GM21381 (cell line): Measurements from ENCODE around the gene PTPRD.

Source experiments
- ATAC-seq: cut with Tn5 transposase; IDR thresholded peaks from one replicate; pipeline ENCODE4 v1.9.1; 2021; ENCODE audit warnings: mild to moderate bottlenecking, moderate library complexity; ENCODE audit not compliant: unreplicated experiment

The PTPRD gene

DNA sequence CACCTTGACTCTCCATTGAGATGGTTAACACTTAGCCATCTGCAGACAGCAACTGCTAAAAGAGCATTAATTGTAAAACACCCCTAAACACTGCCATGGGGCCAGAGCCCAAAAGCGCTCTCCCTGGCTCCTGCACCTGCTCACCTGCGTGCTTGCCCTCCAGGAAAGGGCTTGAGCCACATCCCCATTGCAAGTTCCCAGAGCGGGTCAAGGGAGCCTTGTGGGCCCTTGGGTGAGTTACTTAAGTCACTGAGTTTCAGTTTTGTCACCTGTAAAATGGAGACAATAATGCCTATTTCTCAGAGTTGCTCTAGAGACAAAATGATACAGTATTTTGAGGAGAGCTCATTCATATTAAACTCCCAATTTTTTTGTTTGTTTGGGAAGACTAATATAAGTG lies 967.8 kb downstream of the PTPRD start:
- no peak for ATAC-seq

GRCh38 chr9:9631284-9631683 lies 981.5 kb downstream of the PTPRD start:
- ATAC-seq: peak; percentile 41

DNA sequence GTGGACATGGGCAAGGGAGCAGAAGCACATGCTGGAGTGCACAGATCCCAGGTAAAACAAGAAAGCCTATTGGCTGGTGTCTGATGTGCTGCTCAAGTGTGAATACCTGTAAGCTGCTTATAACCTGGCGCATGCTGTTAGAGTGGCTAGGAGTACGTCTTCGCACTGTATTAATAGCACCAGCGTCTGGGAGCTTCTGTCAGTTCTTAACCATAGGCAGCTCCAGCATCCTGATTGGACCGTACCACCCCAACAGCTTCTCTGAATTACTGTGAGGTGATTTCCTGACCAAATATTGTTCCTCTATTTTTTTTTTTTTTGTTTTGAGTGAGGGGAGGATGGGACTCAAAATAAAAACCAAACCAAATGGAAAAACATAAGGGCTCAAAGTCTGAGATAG lies 987.6 kb downstream of the PTPRD start:
- ATAC-seq: no peak

DNA sequence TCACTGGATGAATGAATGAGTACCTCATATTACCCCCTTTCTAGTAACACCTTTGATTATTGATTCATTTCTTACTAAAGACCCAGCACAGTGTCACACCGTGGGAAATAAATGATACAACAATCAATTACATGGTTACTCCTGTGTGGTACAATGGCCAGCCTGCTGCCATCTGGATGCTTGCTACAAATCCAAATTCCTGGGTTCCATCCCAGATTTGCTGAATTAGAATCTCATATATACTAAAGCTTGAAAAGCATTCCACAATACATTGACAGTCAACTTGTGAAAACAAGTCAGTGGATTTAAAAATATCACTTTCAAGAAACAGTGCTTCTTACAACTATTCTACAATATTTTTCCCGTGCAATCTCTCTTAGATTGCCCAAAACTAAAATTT lies 989.3 kb downstream of the PTPRD start:
- ATAC-seq: no peak

DNA sequence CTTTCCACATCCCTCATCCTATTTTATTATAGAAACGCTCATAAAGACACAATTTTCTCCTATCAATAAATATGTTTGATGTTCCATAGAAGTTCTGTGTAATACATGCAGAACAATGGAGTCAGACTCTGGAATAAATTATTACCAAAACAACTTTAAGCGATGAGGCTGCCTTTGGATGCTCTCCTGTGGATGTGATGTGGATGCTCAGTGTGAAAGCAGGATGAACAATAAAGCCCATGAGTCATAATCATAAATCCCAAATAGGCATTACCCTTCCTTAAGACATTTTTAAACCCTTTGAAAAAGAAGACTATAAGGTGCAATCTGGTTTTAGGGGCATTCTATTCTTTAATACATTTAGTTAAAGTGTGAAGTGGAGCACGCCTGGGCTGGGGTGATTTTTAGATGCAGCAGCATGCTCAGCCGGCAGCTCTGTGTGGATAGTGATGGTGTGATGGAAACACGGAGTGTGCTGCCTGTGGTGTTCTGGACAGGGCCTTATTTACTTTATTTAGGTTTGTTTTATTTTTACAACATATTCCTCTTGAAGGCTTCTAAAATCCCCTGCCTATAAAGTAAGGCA lies 991.4 kb downstream of the PTPRD start:
- ATAC-seq: no peak

- no peak for ATAC-seq
Observed at GRCh38 chr9:9620736-9621135, 992.1 kb downstream of the PTPRD start.

- no peak for ATAC-seq
Observed at GRCh38 chr9:9615086-9615485, 997.7 kb downstream of the PTPRD start.

GRCh38 chr9:9614607-9615006 lies 998.2 kb downstream of the PTPRD start:
- ATAC-seq: no peak

GRCh38 chr9:9612755-9613154 lies 1000.0 kb downstream of the PTPRD start:
- peak; percentile 55 for ATAC-seq

DNA sequence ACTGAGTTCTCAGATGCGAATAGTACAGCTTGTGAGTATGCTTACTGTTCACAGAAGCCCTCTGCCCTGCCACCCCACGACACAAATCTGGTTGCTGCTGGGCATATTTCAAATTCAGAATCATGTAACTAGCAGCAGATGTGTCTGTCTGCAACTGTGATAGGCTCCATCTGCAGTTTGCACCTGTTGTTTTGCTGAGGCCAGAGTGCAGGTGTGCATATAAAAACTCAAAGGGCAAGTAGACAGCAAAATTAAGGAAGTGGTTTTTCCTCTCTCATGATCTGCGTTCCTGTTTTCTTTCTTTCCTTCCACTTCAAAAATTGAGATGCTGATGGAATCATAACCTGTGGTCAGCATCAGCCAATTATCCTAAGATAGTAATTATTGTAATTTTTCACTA lies 1000.5 kb downstream of the PTPRD start:
- ATAC-seq: peak; percentile 57

GRCh38 chr9:9605681-9606080 lies 1007.1 kb downstream of the PTPRD start:
- ATAC-seq: no peak

DNA sequence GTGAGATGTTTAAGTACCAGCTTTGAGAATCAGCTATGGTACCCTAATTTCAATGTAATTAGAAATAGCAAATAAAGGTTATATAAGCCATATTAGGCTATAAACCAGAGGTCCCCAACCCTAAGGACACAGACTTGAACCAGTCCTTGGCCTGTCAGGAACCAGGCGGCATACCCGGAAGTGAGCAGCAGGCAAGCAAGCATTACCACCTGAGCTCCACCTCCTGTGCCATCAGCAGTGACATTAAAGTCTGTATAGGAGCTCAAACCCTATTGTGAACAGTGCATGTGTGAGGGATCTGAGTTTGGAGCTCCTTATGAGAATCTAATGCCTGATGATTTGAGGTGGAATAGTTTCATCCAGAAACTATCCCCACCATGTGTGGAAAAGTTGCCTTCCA lies 1009.5 kb downstream of the PTPRD start:
- ATAC-seq: no peak

DNA sequence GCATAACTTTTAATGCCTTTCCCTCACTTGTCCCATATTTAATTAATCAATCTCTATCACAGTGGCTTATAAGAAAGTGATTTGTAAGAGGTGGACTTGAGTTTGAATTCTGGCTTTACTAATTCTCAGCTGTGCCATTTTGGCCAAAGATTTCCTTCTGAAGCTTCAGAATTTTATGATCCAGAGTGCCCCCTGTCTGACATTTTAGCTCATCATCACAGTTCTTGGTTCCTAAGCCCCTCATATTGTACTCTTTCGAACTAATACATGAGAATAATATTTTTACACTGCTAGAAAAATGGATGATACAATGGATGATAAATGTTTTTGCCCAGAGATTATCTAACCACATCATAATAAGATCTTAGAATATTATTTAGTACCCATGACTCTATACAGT lies 1014.1 kb downstream of the PTPRD start:
- ATAC-seq: no peak

- no peak for ATAC-seq
Observed at GRCh38 chr9:9592104-9592503, 1020.7 kb downstream of the PTPRD start.

GRCh38 chr9:9585920-9586319 lies 1026.9 kb downstream of the PTPRD start:
- no peak for ATAC-seq

GRCh38 chr9:9574080-9574479 lies 1038.7 kb downstream of the PTPRD start:
- ATAC-seq: no peak

GRCh38 chr9:9565700-9566099 lies 1047.1 kb downstream of the PTPRD start:
- no peak for ATAC-seq

DNA sequence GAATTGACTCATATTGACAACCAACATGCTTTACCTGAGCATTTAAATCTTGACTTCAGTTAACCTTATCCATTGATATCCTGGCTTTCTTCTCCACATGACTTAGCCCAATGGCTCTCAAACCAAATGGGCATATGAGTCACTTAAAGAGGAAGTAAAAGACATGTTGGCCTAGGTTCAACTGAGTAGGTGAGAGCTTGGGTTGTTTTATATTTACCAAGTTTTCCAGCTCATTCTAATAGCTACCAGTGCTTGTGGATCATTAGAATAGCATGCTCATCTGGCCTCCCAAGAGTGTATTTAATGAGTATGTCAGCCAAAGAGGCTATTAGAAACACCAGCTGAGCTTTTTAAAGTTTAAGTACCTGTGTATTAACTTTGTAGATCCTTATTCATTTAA lies 1049.0 kb downstream of the PTPRD start:
- ATAC-seq: no peak

GRCh38 chr9:9560382-9561035 lies 1052.3 kb downstream of the PTPRD start:
- ATAC-seq: no peak

DNA sequence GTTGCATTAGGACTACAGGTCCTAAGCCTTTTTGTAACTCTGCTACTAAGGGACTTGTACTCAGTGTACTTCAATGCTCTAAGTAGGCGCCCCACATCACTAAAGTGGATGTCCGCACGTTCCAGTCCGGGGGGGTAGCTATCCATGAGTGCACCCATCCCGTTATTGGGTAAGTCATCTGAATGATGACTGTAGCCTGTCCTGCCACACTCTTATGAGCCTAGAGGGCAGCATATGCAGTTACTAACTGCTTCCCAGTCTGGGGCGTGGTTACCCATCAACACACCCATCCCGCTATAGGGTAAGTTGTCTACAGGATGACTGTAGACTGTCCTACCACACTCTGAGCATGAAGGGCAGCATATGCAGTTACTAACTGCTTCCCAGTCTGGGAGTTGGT lies 1053.9 kb downstream of the PTPRD start:
- no peak for ATAC-seq

DNA sequence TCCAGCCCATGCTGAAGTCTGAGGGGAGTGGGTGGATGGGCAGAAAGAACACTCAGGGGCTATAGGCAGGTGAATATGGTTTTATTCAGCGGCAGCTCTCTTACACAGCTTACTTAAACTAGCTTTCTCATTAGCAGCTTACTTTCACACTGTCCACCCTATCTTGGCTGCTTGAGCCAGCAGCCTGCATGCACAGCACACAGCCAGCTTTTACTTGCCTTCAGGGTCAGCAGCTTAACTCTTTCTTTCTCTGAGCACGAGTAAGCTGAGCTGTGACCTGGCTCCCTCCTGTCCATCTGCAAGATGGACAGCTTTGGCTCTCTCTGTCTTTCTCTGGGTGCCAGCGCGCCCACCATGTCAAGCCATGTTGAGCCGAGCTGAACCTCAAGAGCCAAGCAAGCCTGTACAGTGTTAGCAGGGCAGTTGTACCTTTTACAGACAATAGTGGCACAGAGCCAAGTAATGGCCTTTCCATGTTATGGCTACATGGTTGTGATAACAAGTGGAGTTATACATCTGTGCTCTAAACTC lies 1054.9 kb downstream of the PTPRD start:
- no peak for ATAC-seq

GRCh38 chr9:9556865-9557803 lies 1055.7 kb downstream of the PTPRD start:
- ATAC-seq: no peak
